Activated T-helper 1 cell treated with Interleukin-2 at 50 U/mL for 16 hours (primary cell): ENCODE data around the gene SLC22A4.

ENCODE experiments used
- DNase-seq: peaks from one replicate; pipeline ENCODE4 v3.0.0-alpha.2; 2020; ENCODE audit warnings: low read depth

SLC22A4 gene

GRCh38 chr5:132300577-132301343 is 6.6 kb downstream of the SLC22A4 start:
- DNase-seq = no peak

GRCh38 chr5:132301344-132302271 is 7.4 kb downstream of the SLC22A4 start:
- DNase-seq = no peak

GRCh38 chr5:132302413-132302812 is 8.2 kb downstream of the SLC22A4 start:
- no peak for DNase-seq

GRCh38 chr5:132303589-132303988 is 9.4 kb downstream of the SLC22A4 start:
- DNase-seq = no peak

GRCh38 chr5:132305420-132305819 is 11.2 kb downstream of the SLC22A4 start:
- no peak for DNase-seq

DNA sequence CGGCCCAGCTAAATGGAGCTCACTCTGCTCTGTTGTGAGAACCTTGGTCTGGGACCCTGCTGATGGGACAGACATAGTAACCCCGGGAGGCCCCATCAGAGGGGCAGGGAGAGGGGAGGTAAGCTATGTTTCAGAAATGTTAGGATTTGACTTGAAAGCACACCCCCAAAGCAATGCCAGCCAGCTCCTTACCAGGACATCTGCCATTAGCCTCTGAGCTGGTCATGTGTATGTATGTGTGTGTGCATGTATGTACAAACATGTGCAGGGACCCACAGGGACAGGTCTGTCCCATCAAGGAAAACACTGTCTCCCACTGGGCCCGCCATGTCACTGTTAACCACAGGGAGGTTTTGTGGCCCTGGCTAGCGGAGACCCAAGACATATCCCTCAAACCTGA is 14.5 kb downstream of the SLC22A4 start:
- DNase-seq = no peak

DNA sequence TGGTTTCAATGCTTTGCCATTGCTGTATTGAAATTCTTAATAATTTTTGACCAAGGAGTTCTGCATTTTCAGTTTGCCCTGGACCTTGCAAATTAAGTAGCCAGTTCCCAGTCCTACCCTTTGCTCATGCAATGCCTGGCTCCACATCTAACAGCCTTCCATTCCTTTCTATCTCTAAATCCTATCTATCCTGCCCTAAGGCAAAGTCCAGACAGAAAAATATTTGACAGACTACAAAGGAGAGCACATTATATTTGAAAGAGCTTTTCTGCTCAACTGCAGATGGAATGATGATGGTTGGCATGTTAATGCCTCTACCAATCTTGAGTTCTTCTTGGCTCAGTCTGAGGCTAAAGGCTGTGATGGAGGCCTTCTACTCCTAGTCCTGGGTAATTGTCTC is 15.5 kb downstream of the SLC22A4 start:
- no peak for DNase-seq

GRCh38 chr5:132310141-132310834 is 16.1 kb downstream of the SLC22A4 start:
- DNase-seq = no peak

- no peak for DNase-seq
These were observed 19.2 kb downstream of the SLC22A4 start for GRCh38 chr5:132313366-132313765.

- DNase-seq = no peak
These were observed 19.8 kb downstream of the SLC22A4 start for GRCh38 chr5:132313961-132314432.

DNA sequence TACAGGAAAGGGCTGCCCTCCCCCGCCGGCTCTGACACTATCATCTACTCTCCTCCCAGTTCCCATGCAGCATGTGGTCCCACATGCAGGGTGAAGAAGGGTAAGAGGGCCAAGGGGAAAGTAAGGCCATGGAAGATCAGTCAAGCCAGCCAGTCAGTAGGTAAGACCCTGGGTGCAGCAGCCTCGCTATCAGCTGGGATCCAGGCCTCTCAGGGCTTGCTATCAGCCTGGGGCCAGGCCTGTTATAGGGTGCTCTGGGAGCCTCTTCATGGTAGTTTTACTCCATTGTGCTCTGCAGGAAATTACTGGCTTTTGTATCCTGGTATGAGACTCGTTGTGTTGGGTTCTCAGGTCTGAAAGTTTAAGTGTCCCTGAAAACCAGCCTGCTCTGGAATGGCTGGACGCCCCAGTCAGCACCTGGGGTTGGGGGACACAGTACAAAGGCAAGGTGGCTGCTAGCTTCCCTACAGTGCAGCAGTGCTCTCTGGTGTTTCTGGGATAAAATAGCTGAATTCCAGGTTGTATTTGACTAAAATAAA is 21.4 kb downstream of the SLC22A4 start:
- DNase-seq = no peak

DNA sequence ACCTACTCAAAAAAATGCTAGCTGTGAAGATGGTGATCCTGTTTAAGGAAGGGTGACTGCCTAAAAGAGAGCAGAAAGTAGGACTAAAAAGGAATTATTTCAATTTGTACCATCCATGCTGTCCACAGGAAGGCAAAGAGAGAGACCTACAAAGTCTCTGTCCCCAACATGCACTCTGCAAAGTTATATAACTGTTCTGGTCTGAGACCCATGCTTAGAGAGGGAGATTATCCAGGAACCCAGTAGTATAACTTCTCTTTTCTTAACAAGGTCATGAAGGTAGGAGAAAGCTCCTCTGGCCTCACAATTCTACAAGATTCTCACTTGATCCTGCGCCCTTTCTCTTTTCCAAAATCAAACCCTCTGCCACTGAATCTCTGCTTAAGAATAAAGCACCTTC is 25.8 kb downstream of the SLC22A4 start:
- DNase-seq = no peak

GRCh38 chr5:132321109-132321721 is 27.0 kb downstream of the SLC22A4 start:
- DNase-seq = no peak

GRCh38 chr5:132322266-132322665 is 28.1 kb downstream of the SLC22A4 start:
- no peak for DNase-seq

DNA sequence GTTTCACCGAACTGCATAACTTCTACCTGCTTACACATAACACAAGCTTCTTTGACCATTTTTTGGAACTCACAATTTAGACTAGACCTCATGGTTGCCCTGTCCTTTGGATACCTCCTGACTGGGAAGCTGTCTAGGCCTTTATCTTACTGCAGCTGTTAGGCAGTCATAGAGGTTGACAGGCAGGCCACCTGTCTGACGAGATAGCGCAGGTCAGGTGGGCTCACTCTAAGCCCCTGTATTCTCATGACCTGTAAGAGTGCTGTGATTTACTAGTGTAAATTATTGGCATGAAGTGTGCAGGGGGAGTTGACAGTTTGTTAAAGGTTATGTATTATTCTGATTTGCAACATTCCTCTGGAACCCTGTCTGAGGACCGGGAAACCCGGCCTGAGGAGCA is 29.0 kb downstream of the SLC22A4 start:
- DNase-seq = no peak

GRCh38 chr5:132325691-132326090 is 31.5 kb downstream of the SLC22A4 start:
- DNase-seq = no peak

- no peak for DNase-seq
These were observed 33.2 kb downstream of the SLC22A4 start for GRCh38 chr5:132327252-132327955.

GRCh38 chr5:132334812-132335211 is 40.6 kb downstream of the SLC22A4 start:
- DNase-seq = no peak

GRCh38 chr5:132335402-132335801 is 41.2 kb downstream of the SLC22A4 start:
- DNase-seq = no peak

DNA sequence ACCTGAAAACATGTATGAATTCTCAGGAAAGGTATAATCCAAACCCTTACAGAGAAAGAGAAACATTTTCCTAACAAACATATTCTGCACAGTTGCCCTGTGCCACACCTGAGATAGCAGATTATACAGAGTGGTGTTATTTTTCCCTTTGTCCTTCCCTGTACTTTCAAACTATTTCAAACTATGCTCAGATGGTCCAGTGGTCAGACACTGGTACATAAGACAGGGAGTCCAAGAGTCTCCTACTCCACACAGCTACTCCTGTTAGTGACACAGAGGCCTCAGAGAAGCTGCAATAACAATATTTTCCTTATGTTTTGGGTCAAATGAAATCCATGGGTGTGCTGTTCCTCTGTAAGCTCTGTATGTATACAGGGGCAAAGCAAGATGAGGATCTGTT is 45.3 kb downstream of the SLC22A4 start:
- DNase-seq = no peak
